ENCODE results near the gene UFSP1.

Gene UFSP1

DNA sequence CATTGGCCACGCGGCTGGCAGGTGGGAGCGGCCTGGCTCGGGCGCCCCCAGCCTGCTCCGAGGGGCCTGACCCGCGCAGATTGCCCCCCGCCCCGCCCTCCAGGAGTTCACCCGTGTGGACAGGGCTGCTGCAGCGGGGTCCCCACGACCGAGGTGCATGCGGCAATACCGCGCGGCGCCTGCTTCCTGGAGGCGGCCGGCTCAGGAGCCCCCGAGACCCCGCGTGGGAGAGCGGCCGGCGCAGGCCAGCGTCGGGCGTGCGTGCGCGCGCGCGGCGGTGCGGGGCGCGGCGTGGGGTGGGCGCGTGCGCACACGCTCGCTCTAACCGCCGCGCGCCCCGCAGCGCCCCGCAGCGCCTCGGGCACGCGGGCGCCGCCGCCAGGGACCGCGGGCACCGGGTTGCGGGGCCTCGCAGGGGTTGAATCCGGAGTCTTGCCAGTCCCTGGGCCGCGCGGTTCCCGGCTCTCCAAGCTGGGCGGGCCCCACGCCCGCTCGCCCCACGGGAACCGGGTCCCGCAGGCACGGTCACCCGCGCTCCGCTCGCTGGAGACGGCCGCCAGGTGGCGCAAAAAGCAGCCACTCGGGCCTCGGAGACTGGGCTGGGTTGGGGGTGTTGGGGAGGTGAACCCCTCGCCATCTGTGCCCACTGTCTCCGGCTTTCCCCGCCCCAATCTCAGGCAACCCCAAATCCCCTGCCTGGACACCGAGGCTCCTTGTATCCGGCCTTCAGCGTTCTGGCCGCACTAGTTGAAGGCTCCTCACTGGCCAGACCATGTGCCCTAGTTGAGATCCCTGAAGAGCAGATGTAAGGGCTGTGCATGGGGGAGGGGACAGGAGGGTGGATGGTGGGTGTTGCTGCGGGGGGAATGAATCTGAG, 7.5 kb upstream of the UFSP1 start:
- H3K27ac ChIP-seq = no peak overlapping the region
- H3K9me3 ChIP-seq = no peaks in the 10 kb centered on the region
- peaks cover 15% of the 10 kb centered on the region for H4K20me1 ChIP-seq
- no peak for TF ChIP-seq Cebpa-rat (IDR thresholded peaks at IDR 0.05)
- peaks cover 22% of the 10 kb centered on the region for H3K4me1 ChIP-seq
- no peak overlapping the region for H3K9ac ChIP-seq
- H3K4me2 ChIP-seq = no peak overlapping the region
- 0 out of 2 replicates have a peak overlapping the region, but pooled peaks have one; percentile 71 for H3K4me3 ChIP-seq
- peaks cover 60% of the 10 kb centered on the region for H3K27me3 ChIP-seq
- no peaks in the 10 kb centered on the region for H3K36me3 ChIP-seq

DNA sequence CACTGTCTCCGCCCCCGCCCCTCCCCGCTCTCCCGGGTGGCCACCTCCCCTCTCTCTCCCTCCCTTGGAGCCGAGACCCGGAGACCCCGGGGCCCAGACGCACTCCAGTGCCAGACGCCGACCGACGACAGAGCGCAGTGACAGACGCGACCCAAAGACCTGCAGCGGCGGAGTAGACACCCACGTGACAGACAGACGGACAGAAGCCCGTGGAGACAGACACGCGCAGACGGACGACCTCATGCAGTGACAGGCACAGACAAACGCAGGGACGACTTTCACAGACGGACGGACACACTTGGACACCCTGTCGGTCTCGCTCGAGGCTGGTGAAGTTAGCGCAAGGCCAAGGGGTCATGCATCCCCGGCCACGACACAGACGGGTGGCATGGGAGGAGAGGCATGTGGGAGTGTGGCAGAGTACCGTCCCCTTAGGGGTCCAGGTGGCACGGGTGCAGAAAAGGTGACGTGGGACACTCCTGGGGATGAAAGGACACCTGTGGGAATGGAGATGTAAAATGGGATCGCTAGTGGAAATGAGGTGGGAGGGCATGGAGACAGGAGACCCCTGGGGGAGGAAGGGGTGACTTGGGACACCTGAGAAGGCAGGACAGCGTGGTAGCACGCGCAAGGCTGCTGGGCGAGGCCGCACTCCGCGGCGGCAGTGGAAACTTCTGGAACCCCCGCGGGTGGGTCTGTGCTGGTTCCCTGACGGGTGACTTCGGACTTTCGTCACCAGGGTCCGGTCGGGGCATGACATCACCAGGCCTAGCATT, 6.6 kb upstream of the UFSP1 start:
- Histone ChIP-seq H3K27ac (no peak overlapping the region), H3K27me3 (peaks cover 68% of the 10 kb centered on the region), H4K20me1 (peaks cover 15% of the 10 kb centered on the region), H3K9ac (no peak overlapping the region), H3K4me1 (peaks cover 22% of the 10 kb centered on the region), H3K36me3 (no peaks in the 10 kb centered on the region), H3K9me3 (no peaks in the 10 kb centered on the region), H3K4me3 (peak overlapping the region; percentile 71; the same call in 1 of the 2 replicates), H3K4me2 (peak overlapping the region; percentile 100)
- TF ChIP-seq Cebpa-rat (IDR thresholded peaks at IDR 0.05) = no peak

DNA sequence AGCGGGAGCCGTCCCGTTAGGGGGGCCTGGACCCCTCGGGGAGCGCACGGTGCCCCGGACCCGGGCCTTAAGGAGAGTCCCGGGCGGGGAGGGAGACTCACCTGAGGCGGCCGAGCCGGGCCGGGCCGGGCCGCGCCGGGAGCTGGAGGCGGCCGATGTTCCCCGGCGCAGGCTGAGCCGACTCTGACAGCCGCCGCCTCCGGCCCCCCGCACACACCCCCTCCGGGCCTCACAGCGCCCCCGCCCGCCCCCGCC, 6.1 kb upstream of the UFSP1 start, which contains the start of gene ACHE:
ACHE (minus strand) TSS at position 188 of the 255 bp plus-strand sequence. CDS start 1,656 bp downstream, outside the sequence.
- H3K9ac ChIP-seq = peak within 1 kb of the TSS; percentile 63
- H3K36me3 ChIP-seq = no peaks in the 10 kb centered on the region
- no peaks in the 10 kb centered on the region for H3K9me3 ChIP-seq
- peaks cover 73% of the 10 kb centered on the region for H3K27me3 ChIP-seq
- peak within 1 kb of the TSS; percentile 100 for H3K4me2 ChIP-seq
- peak within 1 kb of the TSS; percentile 71 for H3K4me3 ChIP-seq
- no peak within 1 kb of the TSS for H3K27ac ChIP-seq
- peaks cover 15% of the 10 kb centered on the region for H4K20me1 ChIP-seq
- H3K4me1 ChIP-seq = peaks cover 28% of the 10 kb centered on the region
- TF ChIP-seq Cebpa-rat (IDR thresholded peaks at IDR 0.05) = no peak

GRCh38 chr7:100894860-100895700, 5.6 kb upstream of the UFSP1 start:
- TF ChIP-seq Cebpa-rat (IDR thresholded peaks at IDR 0.05) = no peak
- Histone ChIP-seq H3K27ac (no peak overlapping the region), H3K36me3 (no peaks in the 10 kb centered on the region), H4K20me1 (peaks cover 15% of the 10 kb centered on the region), H3K4me1 (peaks cover 33% of the 10 kb centered on the region), H3K9ac (peak overlapping the region; percentile 63), H3K4me3 (peak overlapping the region; percentile 71), H3K27me3 (peaks cover 77% of the 10 kb centered on the region), H3K4me2 (peak overlapping the region; percentile 100), H3K9me3 (no peaks in the 10 kb centered on the region)

GRCh38 chr7:100893910-100894721, 4.6 kb upstream of the UFSP1 start:
- Histone ChIP-seq H3K36me3 (no peaks in the 10 kb centered on the region), H3K27me3 (peaks cover 77% of the 10 kb centered on the region), H3K27ac (no peak overlapping the region), H4K20me1 (peaks cover 16% of the 10 kb centered on the region), H3K9me3 (no peaks in the 10 kb centered on the region), H3K4me3 (peak overlapping the region; percentile 71), H3K9ac (no peak overlapping the region), H3K4me1 (peaks cover 35% of the 10 kb centered on the region), H3K4me2 (peak overlapping the region; percentile 100)
- no peak for TF ChIP-seq Cebpa-rat (IDR thresholded peaks at IDR 0.05)

- Histone ChIP-seq H3K27me3 (peaks cover 77% of the 10 kb centered on the region), H3K9ac (no peak overlapping the region), H3K4me3 (no peak overlapping the region), H3K27ac (no peak overlapping the region), H3K4me1 (peaks cover 42% of the 10 kb centered on the region), H4K20me1 (peaks cover 24% of the 10 kb centered on the region), H3K36me3 (peaks cover 5% of the 10 kb centered on the region), H3K9me3 (no peaks in the 10 kb centered on the region), H3K4me2 (peak overlapping the region; percentile 50)
- TF ChIP-seq Cebpa-rat (IDR thresholded peaks at IDR 0.05) = no peak
These were observed 3.9 kb upstream of the UFSP1 start for GRCh38 chr7:100893318-100893895.

- Histone ChIP-seq H3K9ac (no peak overlapping the region), H3K4me2 (peak overlapping the region; percentile 50), H3K36me3 (peaks cover 12% of the 10 kb centered on the region), H3K27me3 (peaks cover 73% of the 10 kb centered on the region), H3K9me3 (no peaks in the 10 kb centered on the region), H3K4me3 (no peak overlapping the region), H4K20me1 (peaks cover 30% of the 10 kb centered on the region), H3K4me1 (peaks cover 50% of the 10 kb centered on the region), H3K27ac (no peak overlapping the region)
- no peak for TF ChIP-seq Cebpa-rat (IDR thresholded peaks at IDR 0.05)
These were observed 3.1 kb upstream of the UFSP1 start for GRCh38 chr7:100892364-100893317.
